PFSK-1 (cell line): ENCODE data around the gene FOXM1.

Experiments used
- POLR2AphosphoS5 ChIP-seq: IDR thresholded peaks from 2 replicates; pipeline ENCODE4 v1.6.1; 2012; ENCODE audit warnings: low read depth, mild to moderate bottlenecking, control low read depth, low read length, moderate library complexity
- SIN3A ChIP-seq: IDR thresholded peaks from 2 replicates; pipeline ENCODE4 v1.6.1; 2012; ENCODE audit warnings: mild to moderate bottlenecking, low read length, moderate library complexity, borderline replicate concordance; ENCODE audit not compliant: insufficient read depth
- TAF1 ChIP-seq: IDR thresholded peaks from 2 replicates; pipeline ENCODE4 v1.6.1; 2012; ENCODE audit warnings: low read length, control low read depth, borderline replicate concordance; ENCODE audit not compliant: insufficient read depth
- TF ChIP-seq, protein P1 (sequence below), 2 experiments: IDR thresholded peaks; 2 replicates each; pipeline versions ENCODE4 v1.6.1 to v1.8.0; 2011 to 2012; ENCODE audit warnings: low read depth in 2 of 2, low read length in 2 of 2, control low read depth in 1 of 2, inconsistent platforms in 1 of 2, mild to moderate bottlenecking in 1 of 2, moderate library complexity in 1 of 2; ENCODE audit not compliant: insufficient read depth in 1 of 2

DNA sequence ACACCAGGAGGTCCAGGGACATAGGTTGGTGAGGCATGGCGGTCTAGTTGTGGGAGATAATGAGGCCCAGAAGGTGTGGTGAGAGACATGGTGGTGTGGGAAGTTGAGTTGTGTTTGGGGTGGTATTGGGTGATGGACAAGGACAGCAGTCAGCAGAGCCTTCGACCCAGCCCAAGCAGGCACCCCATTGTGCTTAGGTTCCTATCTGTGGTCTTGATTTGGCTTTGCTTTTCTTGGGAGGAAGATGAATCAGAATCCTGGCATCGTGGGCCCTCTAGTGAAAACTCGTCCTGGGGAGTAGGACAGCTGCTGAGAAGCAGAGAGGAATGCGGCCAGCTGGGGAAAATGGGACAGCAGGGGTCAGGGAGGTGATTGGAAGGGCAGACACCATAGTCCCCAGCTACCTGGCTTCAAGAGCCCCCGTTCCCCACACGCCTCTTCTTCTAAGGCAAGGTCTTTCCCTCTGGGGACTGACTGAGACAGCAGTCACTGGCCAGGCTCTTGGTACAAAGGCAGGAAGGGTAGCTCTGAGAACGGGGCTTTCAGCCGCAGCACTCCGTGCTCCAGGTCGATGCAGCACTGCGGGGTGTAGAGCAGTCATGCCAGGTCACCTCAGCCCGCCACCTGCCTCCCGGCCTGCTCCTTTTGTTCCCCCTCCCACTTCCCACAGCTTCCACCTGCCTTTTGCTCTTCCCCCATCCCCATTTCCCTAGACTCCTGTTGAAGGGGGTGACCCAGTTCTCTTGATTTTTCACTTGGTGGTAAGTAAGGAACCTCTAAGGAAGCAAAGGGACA is 50.1 kb downstream of the FOXM1 start:
- TF ChIP-seq, protein P1, sequence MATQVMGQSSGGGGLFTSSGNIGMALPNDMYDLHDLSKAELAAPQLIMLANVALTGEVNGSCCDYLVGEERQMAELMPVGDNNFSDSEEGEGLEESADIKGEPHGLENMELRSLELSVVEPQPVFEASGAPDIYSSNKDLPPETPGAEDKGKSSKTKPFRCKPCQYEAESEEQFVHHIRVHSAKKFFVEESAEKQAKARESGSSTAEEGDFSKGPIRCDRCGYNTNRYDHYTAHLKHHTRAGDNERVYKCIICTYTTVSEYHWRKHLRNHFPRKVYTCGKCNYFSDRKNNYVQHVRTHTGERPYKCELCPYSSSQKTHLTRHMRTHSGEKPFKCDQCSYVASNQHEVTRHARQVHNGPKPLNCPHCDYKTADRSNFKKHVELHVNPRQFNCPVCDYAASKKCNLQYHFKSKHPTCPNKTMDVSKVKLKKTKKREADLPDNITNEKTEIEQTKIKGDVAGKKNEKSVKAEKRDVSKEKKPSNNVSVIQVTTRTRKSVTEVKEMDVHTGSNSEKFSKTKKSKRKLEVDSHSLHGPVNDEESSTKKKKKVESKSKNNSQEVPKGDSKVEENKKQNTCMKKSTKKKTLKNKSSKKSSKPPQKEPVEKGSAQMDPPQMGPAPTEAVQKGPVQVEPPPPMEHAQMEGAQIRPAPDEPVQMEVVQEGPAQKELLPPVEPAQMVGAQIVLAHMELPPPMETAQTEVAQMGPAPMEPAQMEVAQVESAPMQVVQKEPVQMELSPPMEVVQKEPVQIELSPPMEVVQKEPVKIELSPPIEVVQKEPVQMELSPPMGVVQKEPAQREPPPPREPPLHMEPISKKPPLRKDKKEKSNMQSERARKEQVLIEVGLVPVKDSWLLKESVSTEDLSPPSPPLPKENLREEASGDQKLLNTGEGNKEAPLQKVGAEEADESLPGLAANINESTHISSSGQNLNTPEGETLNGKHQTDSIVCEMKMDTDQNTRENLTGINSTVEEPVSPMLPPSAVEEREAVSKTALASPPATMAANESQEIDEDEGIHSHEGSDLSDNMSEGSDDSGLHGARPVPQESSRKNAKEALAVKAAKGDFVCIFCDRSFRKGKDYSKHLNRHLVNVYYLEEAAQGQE (IDR thresholded peaks at IDR 0.05; ENCODE audit: insufficient read depth in 1 of 2, low read depth in 2 of 2, low read length in 2 of 2), result no peak
- TF ChIP-seq POLR2AphosphoS5, result no peak
- no peak for TF ChIP-seq SIN3A
- TF ChIP-seq TAF1, result no peak
